Effector CD8-positive, alpha-beta T cell (primary cell): ENCODE results near the gene KIAA0513.
A peak's percentile ranks its signal among the peaks of the same experiment; 100 is the strongest.

Experiments used
- DNase-seq: peaks from one replicate; lab custom pipeline; 2025; lab: John Stamatoyannopoulos, UW
- total RNA-seq, 4 experiments: gene quantifications; one replicate each; lab custom pipeline; 2026; lab: John Stamatoyannopoulos, UW

KIAA0513 gene
- 112 to 294 (median 219) reads per million in 4 experiments for total RNA-seq

DNA sequence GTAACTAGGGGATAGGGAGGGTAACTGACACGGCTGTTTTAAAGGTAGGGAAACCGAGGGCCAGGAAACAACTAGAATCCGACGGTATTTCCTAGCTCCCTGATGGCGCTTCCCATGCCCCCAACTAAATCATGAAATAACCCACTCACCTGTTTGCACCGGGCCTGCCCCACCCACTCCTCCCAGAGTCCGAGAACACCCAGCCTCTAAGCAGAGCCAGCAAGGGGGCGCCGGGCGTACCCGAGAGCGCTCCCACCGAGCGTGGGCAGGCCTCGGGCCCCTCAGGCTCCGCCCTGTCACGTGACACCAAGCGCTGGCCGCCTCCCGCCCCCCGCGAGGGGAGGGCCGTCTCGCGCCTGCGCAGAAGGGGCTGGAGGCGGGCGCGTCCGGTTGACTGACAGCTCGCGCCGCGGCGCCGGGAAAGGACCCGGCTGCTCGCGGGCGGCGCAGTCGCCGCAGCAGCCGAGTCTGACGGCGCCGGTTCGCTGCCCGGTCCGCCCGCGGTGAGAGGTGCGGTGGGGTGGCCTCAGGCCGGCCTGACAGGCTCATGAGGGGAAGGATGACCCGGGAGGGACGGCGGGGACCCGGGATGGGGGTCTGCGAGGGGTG, at the start of gene KIAA0513:
Gene KIAA0513, plus strand, starts transcription at position 447 of the 609 bp plus-strand sequence. CDS start 39,277 bp downstream, outside the sequence.
- DNase-seq, result peak; percentile 96

DNA sequence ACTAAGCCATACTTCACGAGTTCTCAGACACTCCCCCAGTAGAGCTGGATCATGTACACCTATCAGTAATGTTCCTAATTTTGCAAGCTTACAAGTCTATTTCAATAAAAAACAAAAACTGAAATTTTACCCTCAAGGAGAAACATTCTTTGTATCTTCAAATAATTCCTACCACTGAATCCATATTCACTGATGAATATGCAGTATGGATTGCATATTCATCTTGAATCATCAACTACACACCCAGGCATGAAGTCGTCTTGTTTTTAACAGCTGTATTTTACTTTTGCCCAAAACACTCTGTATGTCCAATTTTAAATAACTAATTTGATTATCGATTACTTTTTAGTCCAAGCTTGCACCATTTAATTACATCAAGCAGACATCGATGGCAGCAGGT, 48.1 kb upstream of the KIAA0513 start:
- DNase-seq, result no peak

DNA sequence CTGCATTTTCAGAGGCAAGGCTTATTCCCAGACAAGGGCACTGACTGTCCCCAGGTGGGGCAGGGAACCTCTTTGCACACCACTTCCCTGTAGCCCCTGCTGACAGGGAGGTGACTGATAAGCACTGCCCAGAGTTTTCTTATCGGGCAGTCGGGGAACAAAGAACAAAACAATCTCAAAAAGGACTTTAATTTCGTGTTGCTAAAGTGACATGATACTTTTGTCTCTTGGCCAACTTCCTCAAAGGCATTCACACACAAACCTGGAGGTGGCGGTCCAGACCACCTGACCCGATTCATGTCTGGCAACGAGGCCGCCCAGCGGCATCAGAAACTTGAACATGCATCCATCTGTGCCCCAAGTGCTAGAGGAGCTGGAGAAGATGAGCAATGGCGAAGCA, 45.2 kb upstream of the KIAA0513 start:
- no peak for DNase-seq

DNA sequence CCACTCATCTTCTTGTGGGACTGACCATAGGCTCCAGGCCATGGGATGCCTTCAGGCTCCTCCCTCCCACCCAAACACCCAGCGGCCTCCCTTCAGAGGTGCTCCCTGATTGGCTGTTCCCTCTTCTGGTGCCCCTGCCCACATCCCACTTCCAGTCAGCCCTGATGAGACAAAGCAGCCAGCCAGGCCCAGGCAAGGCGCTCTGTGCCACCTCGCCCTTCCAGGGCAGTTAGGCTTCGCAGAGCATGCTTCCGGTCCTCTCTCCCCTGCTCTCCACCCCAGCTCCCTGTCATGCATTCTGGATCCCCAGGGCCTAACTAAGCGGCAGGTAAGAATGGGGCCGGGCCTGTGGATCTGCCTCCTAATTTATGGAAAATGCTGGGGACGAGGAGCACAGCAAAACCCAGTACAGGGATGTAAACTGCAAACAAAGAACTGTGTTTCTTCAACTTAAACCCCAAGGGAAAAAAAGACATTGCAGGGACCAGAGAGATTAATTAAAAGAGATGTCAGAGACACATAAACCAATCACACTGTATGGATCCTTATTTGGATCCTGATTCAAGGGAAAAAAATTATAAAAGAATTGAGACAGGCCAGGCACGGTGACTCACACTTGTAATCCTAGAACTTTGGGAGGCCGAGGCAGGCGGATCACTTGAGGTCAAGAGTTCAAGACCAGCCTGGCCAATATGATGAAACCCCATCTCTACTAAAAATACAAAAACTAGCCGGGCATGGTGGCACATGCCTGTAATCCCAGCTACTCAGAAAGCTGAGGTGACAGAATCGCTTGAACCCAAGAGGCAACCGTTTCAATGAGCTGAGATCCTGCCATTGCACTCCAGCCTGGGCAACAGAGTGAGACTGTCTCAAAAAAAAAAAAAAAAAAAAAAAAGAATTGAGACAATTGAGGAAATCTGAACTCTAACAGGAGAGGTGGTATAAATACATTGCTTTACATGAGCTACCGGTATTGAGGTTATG, 42.2 kb upstream of the KIAA0513 start:
- no peak for DNase-seq

- no peak for DNase-seq
Measured at GRCh38 chr16:84986102-84986501, 41.5 kb upstream of the KIAA0513 start.

DNA sequence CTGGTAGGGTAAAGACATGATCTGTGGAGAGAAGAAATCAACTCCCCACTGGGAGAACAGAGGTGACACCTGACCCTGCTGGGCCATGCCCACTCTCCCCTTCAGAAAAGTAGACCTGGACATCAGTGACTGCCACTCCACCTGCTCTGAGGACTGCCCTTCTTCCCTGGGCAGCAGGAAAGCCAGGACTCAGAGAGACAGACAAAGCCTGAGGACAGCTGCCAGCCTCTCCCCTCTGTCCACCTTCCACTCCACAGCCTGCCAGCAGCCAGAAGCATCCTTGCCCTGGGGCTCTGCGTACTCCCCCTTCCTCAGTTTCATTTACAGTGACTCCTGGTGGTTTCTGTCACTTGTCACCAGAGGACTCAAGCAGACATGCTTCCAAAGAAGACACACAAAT, 40.7 kb upstream of the KIAA0513 start:
- DNase-seq, result no peak

DNA sequence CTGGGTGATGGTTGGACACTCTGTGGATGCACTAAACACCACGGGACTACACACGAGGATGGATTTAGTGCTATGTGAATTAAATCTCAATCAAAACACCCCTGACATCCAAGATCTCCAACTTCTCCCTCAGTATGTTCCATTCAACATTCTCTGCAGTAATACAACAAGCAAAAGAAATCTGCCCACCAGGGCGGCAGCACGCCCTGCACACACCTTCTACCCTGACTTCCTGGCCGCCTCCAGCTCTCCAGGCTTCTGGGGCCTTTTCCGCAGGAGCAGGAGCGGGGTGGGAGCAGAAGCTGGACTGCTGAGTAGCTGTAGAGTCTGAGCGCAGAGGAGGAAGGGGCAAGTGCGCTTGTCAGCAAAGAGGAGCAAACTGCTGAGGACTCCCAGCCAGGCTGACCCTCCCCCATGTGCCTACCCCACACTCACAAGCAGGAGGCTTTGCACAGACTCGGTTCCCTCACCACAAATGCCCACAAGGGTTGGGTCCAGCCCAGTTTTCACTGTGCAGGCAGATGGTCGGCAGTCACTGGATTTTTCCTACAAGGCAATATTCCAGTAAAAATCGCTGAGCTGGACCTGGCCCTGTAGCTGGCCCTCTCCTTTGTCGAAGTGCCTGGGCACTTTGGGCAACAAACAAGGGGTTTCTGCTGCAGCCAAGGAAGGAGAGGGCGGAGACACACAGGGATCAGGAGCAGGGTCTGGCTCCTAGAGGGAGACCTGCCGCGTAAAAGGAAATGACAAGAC, 39.1 kb upstream of the KIAA0513 start:
- no peak for DNase-seq

GRCh38 chr16:84989749-84990620, 37.6 kb upstream of the KIAA0513 start:
- no peak for DNase-seq

- no peak for DNase-seq
Measured at GRCh38 chr16:84990782-84991181, 36.8 kb upstream of the KIAA0513 start.

DNA sequence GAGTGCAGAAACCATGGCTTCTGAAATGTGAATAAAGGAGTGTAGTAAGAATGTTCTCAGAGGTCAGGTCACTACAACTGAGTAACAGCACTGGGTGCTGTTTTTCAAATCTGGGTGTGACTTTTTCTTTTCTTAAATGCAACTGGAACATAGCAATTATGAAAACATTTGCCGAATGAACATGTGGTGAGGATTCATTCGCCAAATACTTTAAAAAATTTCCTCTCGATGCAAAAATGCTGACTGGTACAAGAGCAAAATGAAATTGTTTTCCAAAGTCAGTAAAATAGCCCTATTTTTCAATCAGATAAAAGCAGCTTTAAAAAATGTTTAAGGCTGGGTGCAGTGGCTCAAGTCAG, 34.9 kb upstream of the KIAA0513 start:
- DNase-seq, result no peak

DNA sequence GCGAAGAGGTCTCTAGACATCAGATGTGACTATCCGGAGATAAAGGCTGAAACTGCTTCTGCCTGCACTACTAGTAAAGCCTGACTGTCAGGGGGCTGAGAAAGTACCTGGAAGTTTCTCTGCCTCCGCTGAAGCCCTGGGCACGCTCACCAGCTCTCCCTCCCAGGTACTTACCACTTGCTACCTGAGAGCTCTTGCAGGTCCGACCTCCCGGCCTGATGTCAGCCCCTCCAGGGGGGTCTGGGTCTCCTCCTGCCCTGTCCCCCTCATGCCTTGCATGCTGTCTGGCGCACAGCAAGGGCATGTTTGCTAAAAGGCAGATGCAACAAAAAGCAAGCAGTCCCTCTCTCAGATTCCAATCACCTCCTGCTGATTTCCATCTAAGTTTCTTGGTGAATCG, 33.7 kb upstream of the KIAA0513 start:
- no peak for DNase-seq

DNA sequence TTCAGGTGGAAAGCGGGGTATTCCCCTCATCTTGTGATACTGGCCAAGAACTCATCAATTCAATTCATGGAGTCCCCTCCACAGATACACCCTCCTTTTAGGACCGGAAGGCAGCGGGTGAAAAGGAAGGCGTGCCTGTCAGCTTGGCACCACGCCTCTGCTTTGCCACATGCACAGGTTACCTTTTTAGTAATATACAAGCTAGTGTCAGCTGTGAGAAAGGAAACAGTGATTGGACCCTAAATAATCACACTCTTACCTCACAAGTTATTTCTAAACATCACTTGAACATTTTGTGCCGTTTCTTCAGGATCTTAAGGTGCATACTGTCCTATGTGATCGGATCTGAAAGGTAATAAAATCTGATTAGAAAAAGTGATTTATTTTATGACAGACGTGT, 31.9 kb upstream of the KIAA0513 start:
- no peak for DNase-seq

GRCh38 chr16:84996365-84996764, 31.2 kb upstream of the KIAA0513 start:
- no peak for DNase-seq

- DNase-seq, result no peak
Measured at GRCh38 chr16:84999200-84999599, 28.4 kb upstream of the KIAA0513 start.

DNA sequence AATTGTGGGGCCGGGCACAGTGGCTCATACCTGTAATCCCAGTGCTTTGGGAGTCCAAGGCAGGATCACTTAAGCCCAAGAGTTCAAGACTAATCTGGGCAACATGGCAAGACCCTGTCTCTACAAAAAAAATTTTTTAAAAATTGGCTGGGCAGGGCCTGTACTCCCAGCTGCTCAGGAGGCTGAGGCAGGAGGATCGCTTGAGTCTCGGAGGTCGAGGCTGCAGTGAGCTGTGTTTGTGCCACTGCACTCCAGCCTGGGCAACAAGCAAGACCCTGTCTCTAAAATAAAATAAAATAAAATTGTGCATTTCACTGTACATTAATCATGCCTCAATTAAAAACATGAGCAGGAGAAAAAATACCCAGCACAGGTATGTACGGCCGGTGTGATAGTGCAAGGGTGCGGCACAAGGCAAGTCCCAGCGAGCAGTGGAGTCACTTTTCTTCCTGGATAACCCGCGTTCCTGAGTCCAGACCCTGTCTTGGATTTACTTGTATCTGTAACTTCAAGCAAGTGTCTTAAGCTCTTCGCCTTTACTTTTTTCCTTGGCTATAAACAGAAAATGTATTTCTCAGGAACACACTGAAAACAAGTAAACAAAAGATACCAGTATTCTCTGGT, 27.6 kb upstream of the KIAA0513 start:
- DNase-seq, result no peak

DNA sequence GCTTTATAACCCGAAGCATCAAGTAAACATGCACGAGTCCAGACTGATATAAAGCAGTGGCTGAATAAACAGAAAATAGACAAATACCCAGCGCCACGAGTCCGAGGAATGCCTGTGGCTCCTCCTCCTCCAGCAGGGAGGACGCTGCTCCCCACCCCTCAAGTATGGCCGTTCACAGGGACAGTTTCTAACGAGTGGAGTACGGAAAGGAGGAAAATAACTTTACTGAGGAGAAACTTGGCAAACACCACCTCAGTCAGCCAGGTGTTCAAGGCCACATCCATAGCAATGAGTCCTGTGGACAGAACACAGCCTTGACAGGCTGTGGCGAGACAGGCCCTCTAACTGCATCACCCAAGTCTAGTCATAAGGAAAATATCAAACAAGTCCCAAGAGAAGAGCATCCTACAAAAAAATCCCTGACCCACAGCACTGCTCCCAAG, 25.5 kb upstream of the KIAA0513 start:
- no peak for DNase-seq

DNA sequence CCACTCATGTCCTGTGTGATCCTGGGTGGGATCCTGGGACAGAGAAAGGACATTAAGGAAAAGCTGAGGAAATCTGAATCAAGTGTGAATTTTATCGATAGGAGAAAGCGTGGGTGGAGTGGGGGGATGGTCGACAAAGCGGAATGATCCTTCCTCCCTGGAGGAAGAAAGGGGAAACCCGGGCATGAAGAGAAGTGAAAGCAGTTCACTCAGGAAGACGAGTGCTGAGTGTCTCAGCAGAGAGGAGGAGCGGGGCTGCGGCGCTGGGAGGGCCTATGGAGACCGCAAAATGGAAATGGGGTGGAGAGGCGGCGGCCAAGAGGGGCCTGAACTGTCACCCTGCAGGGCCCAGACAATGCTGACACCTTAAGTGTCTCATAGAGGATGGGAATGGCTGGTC, 25.0 kb upstream of the KIAA0513 start:
- DNase-seq, result no peak

DNA sequence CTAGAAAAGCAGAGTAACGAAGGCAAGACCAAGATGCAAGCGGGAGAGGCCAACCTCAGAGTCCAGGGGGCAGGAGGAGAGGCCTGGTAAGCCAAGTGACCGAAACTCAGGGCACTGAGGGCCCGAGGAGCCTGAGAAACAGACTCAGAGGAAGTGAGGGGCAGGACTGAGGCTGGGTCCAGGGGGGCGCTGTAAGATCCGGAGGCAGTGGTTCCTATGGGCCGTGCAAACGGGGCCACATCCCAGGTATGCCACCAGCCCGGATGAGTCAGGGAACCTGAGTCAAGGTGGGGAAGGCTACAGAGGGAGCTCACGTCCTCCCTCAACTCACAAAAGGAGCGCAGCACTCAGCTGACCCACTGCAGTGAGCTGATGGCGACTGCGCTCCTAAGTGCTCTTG, 24.5 kb upstream of the KIAA0513 start:
- no peak for DNase-seq

GRCh38 chr16:85003725-85004586, 23.6 kb upstream of the KIAA0513 start:
- no peak for DNase-seq
